A204.1 (cell line): ENCODE data around the gene RTN4RL2.

Source experiments
- FAIRE-seq: peaks from 2 replicates; lab custom pipeline; 2012; peaks lifted over from hg19 to GRCh38; lab: Jason Lieb, UNC

RTN4RL2 gene

GRCh38 chr11:57463671-57464538, 3.6 kb downstream of the RTN4RL2 start:
- no peak for FAIRE-seq

GRCh38 chr11:57464539-57465181, 4.3 kb downstream of the RTN4RL2 start:
- FAIRE-seq: no peak

- FAIRE-seq: no peak
These were observed 6.4 kb downstream of the RTN4RL2 start for GRCh38 chr11:57466680-57467079.

- FAIRE-seq: no peak
These were observed 7.3 kb downstream of the RTN4RL2 start for GRCh38 chr11:57467508-57468157.

GRCh38 chr11:57468276-57468675, 7.9 kb downstream of the RTN4RL2 start:
- no peak for FAIRE-seq

- FAIRE-seq: no peak
These were observed 8.9 kb downstream of the RTN4RL2 start for GRCh38 chr11:57469268-57469667.

GRCh38 chr11:57471496-57471895, 11.2 kb downstream of the RTN4RL2 start:
- FAIRE-seq: no peak

- no peak for FAIRE-seq
These were observed 13.0 kb downstream of the RTN4RL2 start for GRCh38 chr11:57473285-57473841.

- FAIRE-seq: no peak
These were observed 13.9 kb downstream of the RTN4RL2 start for GRCh38 chr11:57474017-57474802.

- no peak for FAIRE-seq
These were observed 14.4 kb downstream of the RTN4RL2 start for GRCh38 chr11:57474803-57475115.

- FAIRE-seq: no peak
These were observed 14.9 kb downstream of the RTN4RL2 start for GRCh38 chr11:57475191-57475590.

GRCh38 chr11:57475671-57476046, 15.3 kb downstream of the RTN4RL2 start:
- FAIRE-seq: no peak

GRCh38 chr11:57476047-57476756, 15.9 kb downstream of the RTN4RL2 start:
- FAIRE-seq: no peak

GRCh38 chr11:57476757-57477506, 16.6 kb downstream of the RTN4RL2 start:
- FAIRE-seq: no peak

- no peak for FAIRE-seq
These were observed 17.3 kb downstream of the RTN4RL2 start for GRCh38 chr11:57477507-57478189.

GRCh38 chr11:57479021-57479663, 18.8 kb downstream of the RTN4RL2 start:
- no peak for FAIRE-seq

- FAIRE-seq: no peak
These were observed 19.6 kb downstream of the RTN4RL2 start for GRCh38 chr11:57479911-57480310.

- FAIRE-seq: no peak
These were observed 20.2 kb downstream of the RTN4RL2 start for GRCh38 chr11:57480409-57481137.

- no peak for FAIRE-seq
These were observed 21.0 kb downstream of the RTN4RL2 start for GRCh38 chr11:57481315-57481714.
